Uterus (tissue), 4 donors: ENCODE data around the gene EIPR1. TPM values are rescaled to one million over a fixed set of nuclear protein-coding genes. Genes with fewer than 3 reads are reported as not detected.

Source experiments
- DNase-seq, 2 donors: peaks; one replicate each; pipeline ENCODE4 v3.0.0-alpha.2; 2019 to 2020
- H3K27ac ChIP-seq, 2 donors: fragments of 200-600 bp; sonication (generic); 1 replicate in 1 of 2; 2 replicates in 1 of 2; pipeline ENCODE4 v1.5.1; 2016 to 2018
- H3K27me3 ChIP-seq, 2 donors: fragments of 200-600 bp; sonication (generic); one replicate each; pipeline ENCODE4 v1.5.1; 2018 to 2019; ENCODE audit warnings: control low read depth in 1 of 2
- H3K36me3 ChIP-seq, 2 donors: fragments of 200-600 bp; sonication (generic); one replicate each; pipeline ENCODE4 v1.5.1; 2019; ENCODE audit warnings: control low read depth in 1 of 2
- H3K4me1 ChIP-seq, 2 donors: fragments of 200-600 bp; sonication (generic); one replicate each; pipeline ENCODE4 v1.5.1; 2018 to 2019; ENCODE audit warnings: control low read depth in 1 of 2
- H3K4me3 ChIP-seq, 2 donors: fragments of 200-600 bp; sonication (generic); 1 replicate in 1 of 2; 2 replicates in 1 of 2; pipeline ENCODE4 v1.5.1; 2018 to 2019; ENCODE audit warnings: mild to moderate bottlenecking in 1 of 2
- H3K9me3 ChIP-seq, 2 donors: fragments of 200-600 bp; sonication (generic); one replicate each; pipeline ENCODE4 v1.5.1; 2019; ENCODE audit warnings: control low read depth in 1 of 2
- POLR2A ChIP-seq, 2 donors: fragments of 450-650 bp; IDR thresholded peaks; one replicate each; pipeline ENCODE4 v1.6.1; 2016; ENCODE audit warnings: antibody characterized with exemption in 2 of 2, mild to moderate bottlenecking in 1 of 2, moderate library complexity in 1 of 2
- intact Hi-C: fragments of 100-400 bp; cut with DNase I; formaldehyde crosslinking; loops from one replicate; pipeline ENCODE4 v1.15.1; 2023; ENCODE audit warnings: low total_unique reads
- total RNA-seq, 4 donors: library from RNA; depleted of rRNA in 3 of 4; stranded (reverse); fragments of >200 nt in 3 of 4; gene quantifications; one replicate each; pipeline versions ENCODE4 v1.1.0 to v1.2.4, GENCODE V29; 2014 to 2023
- TF ChIP-seq, protein P1 (sequence below), 4 experiments: fragments of 200-600 bp in 2 of 4; fragments of 450-650 bp in 2 of 4; sonication (generic) in 2 of 4; IDR thresholded peaks; one replicate each; pipeline ENCODE4 v1.5.1; 2016 to 2019; ENCODE audit warnings: antibody characterized with exemption in 4 of 4, mild to moderate bottlenecking in 2 of 4, moderate library complexity in 1 of 4
- donor health status: DM: yes; HTN: yes; CAD: no.

The EIPR1 gene
- total RNA-seq, 4 donors from 2014 or later: 0.59 to 28.9 (median 20.4) TPM

GRCh38 chr2:3317871-3318590 is 59.6 kb downstream of the EIPR1 start:
- DNase-seq: no peak
- no peak overlapping the region for H3K27ac ChIP-seq
- TF ChIP-seq POLR2A (IDR thresholded peaks at IDR 0.05): no peak
- TF ChIP-seq, protein P1, sequence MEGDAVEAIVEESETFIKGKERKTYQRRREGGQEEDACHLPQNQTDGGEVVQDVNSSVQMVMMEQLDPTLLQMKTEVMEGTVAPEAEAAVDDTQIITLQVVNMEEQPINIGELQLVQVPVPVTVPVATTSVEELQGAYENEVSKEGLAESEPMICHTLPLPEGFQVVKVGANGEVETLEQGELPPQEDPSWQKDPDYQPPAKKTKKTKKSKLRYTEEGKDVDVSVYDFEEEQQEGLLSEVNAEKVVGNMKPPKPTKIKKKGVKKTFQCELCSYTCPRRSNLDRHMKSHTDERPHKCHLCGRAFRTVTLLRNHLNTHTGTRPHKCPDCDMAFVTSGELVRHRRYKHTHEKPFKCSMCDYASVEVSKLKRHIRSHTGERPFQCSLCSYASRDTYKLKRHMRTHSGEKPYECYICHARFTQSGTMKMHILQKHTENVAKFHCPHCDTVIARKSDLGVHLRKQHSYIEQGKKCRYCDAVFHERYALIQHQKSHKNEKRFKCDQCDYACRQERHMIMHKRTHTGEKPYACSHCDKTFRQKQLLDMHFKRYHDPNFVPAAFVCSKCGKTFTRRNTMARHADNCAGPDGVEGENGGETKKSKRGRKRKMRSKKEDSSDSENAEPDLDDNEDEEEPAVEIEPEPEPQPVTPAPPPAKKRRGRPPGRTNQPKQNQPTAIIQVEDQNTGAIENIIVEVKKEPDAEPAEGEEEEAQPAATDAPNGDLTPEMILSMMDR (IDR thresholded peaks at IDR 0.05): no peak
- H3K27me3 ChIP-seq: no peaks in the 10 kb centered on the region
- no peak overlapping the region for H3K4me3 ChIP-seq
- no peaks in the 10 kb centered on the region for H3K4me1 ChIP-seq
- H3K36me3 ChIP-seq: no peaks in the 10 kb centered on the region
- intact Hi-C loops: no loop called here
- H3K9me3 ChIP-seq: no peaks in the 10 kb centered on the region

GRCh38 chr2:3317277-3317685 is 60.3 kb downstream of the EIPR1 start:
- DNase-seq: no peak
- intact Hi-C loops: no loop called here
- H3K27me3 ChIP-seq: no peaks in the 10 kb centered on the region

GRCh38 chr2:3316456-3317276 is 61.0 kb downstream of the EIPR1 start:
- H3K4me3 ChIP-seq: no peak overlapping the region
- no peak for DNase-seq
- TF ChIP-seq POLR2A (IDR thresholded peaks at IDR 0.05): no peak
- TF ChIP-seq, protein P1 (IDR thresholded peaks at IDR 0.05): no peak
- no peaks in the 10 kb centered on the region for H3K27me3 ChIP-seq
- no peak overlapping the region for H3K27ac ChIP-seq
- no peaks in the 10 kb centered on the region for H3K4me1 ChIP-seq
- no peaks in the 10 kb centered on the region for H3K9me3 ChIP-seq
- intact Hi-C loops: no loop called here
- no peaks in the 10 kb centered on the region for H3K36me3 ChIP-seq

More at GRCh38 chr2:3317277-3317685, 60.3 kb downstream of the EIPR1 start:
- H3K27ac ChIP-seq: no peak overlapping the region
- no peaks in the 10 kb centered on the region for H3K9me3 ChIP-seq
- TF ChIP-seq POLR2A (IDR thresholded peaks at IDR 0.05): no peak
- TF ChIP-seq, protein P1 (IDR thresholded peaks at IDR 0.05): no peak
- no peaks in the 10 kb centered on the region for H3K4me1 ChIP-seq
- no peaks in the 10 kb centered on the region for H3K36me3 ChIP-seq
- H3K4me3 ChIP-seq: no peak overlapping the region

DNA sequence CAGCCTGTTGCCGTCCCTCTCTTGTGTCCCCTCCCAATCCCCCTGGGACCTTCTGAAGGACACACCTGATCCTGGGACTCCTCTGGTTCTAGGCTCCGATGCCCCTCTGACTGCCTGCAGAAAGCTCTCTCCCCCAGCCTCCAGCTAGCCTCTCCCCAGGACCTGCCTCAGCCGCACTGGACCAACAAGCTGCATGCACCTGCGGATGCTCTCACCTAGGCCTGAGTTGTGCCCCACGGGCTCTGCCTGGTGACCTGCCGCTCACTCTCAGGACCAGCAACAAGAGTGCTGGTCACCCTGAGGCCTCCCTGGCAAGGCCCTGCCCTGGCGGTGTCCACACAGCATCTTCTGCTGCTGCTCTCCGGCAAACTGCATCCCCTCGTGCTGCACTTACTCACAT is 63.0 kb downstream of the EIPR1 start:
- H3K27me3 ChIP-seq: no peaks in the 10 kb centered on the region
- no peak overlapping the region for H3K4me3 ChIP-seq
- no peak overlapping the region for H3K27ac ChIP-seq
- H3K36me3 ChIP-seq: no peaks in the 10 kb centered on the region
- TF ChIP-seq POLR2A (IDR thresholded peaks at IDR 0.05): no peak
- TF ChIP-seq, protein P1 (IDR thresholded peaks at IDR 0.05): no peak
- intact Hi-C loops: no loop called here
- H3K4me1 ChIP-seq: no peaks in the 10 kb centered on the region
- no peak for DNase-seq
- no peaks in the 10 kb centered on the region for H3K9me3 ChIP-seq

DNA sequence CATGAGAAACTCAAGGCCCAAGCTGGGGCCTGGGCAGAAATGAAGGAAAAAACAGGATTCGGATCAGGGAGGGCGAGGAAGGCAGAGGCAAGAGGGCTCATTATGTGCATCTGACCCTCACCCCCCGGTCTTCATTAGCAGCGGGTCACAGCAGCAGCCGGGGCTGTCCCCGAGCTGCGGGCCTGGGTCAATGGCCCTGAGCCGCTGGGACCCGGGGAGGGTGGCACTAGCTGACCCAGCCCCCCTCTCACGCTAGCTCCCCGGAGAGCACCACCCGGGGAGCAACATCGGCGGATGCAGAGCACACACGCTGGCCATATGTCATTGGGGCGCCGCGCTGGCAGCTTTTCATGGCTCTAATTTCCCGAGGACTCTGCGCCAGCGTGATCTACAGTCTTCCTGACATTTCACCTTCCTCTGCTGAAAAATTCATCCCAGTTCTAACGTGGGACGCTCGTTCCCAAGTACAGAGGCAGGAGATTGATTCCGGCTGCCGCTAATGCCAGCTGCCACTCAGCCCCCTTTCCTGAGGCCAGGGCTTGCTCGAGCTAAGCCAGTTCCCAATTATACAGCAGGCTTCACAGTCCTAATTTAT is 63.7 kb downstream of the EIPR1 start:
- Histone ChIP-seq H3K4me3 (no peak overlapping the region), H3K9me3 (no peaks in the 10 kb centered on the region), H3K27ac (no peak overlapping the region), H3K27me3 (no peaks in the 10 kb centered on the region), H3K4me1 (no peaks in the 10 kb centered on the region), H3K36me3 (no peaks in the 10 kb centered on the region)
- TF ChIP-seq, protein P1 (IDR thresholded peaks at IDR 0.05): no peak
- TF ChIP-seq POLR2A (IDR thresholded peaks at IDR 0.05): no peak
- intact Hi-C loops: no loop called here
- no peak for DNase-seq
